HG02763 (cell line): ENCODE results near the gene PACSIN2.

Source experiments
- ATAC-seq: cut with Tn5 transposase; IDR thresholded peaks from one replicate; pipeline ENCODE4 v1.9.1; 2021; ENCODE audit warnings: mild to moderate bottlenecking, moderate library complexity; ENCODE audit not compliant: unreplicated experiment

PACSIN2 gene

GRCh38 chr22:42836026-42836425 lies 178.9 kb downstream of the PACSIN2 start:
- ATAC-seq: no peak

- ATAC-seq: no peak
Measured at GRCh38 chr22:42834177-42834949, 180.6 kb downstream of the PACSIN2 start.

- ATAC-seq: no peak
Measured at GRCh38 chr22:42833104-42833503, 181.8 kb downstream of the PACSIN2 start.

GRCh38 chr22:42831712-42832111 lies 183.2 kb downstream of the PACSIN2 start:
- no peak for ATAC-seq

- no peak for ATAC-seq
Measured at GRCh38 chr22:42830161-42830560, 184.8 kb downstream of the PACSIN2 start.

GRCh38 chr22:42829302-42829701 lies 185.6 kb downstream of the PACSIN2 start:
- no peak for ATAC-seq

GRCh38 chr22:42825796-42826195 lies 189.2 kb downstream of the PACSIN2 start:
- ATAC-seq: no peak

GRCh38 chr22:42821386-42821785 lies 193.6 kb downstream of the PACSIN2 start:
- no peak for ATAC-seq

GRCh38 chr22:42820045-42820763 lies 194.7 kb downstream of the PACSIN2 start:
- no peak for ATAC-seq
